NCI-H446 treated with DMSO at 0.1 percent for 48 hours (cell line): Measurements from ENCODE around the gene GBA2.

ENCODE experiments used
- DNase-seq: peaks from one replicate; lab custom pipeline; 2025; lab: John Stamatoyannopoulos, UW

GBA2 gene

DNA sequence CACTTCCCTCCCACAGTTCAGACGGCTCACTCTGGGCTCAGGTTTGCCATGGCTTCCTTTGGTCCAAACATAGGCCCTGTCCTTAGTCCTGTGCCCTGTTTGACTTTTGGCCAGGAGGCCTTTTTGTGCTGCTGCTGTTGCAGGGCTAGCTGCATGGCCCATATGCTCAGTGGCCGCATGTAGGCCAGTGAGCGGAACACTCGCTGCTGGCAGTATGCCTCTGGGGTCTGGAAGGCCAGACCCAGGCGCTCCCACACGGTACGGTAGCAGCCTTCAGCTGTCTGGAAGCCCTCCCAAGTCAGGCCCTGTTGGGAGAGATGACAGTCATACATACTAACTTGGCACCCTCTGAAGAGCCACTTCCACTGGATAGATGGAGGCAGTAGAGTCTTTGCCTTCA is 11.9 kb downstream of the GBA2 start:
- DNase-seq, result no peak

DNA sequence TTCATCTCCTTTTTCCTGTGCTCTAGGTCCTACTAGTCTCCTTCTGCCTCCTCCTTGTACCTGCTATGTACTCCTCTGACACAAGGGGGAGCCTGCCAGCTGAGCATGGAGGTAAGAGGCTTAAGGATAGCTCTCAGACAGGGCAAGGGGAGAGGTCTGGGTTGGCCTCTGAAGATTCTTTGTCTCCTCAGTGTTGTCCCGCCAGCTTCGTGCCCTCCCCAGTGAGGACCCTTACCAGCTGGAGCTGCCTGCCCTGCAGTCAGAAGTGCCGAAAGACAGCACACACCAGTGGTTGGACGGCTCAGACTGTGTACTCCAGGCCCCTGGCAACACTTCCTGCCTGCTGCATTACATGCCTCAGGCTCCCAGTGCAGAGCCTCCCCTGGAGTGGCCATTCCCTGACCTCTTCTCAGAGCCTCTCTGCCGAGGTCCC is 12.8 kb downstream of the GBA2 start:
- DNase-seq, result peak; percentile 6

DNA sequence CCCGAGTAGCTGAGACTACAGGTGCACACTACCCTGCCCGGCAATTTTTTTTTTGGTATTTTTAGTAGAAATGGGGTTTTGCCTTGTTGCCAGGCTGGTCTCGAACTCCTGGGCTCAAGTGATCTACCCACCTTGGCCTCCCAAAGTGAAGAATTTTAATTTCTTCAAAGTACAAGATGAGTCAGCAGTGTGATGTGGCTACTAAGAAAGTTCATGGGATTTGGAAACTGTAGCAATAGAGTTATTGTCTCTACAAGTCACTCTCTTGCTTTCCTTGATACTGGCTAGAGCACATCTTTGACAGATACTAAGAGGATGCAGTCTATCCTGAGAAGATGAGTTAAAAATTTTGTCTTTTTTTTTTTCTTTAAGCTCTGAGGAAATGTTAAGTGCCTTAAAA is 14.9 kb downstream of the GBA2 start:
- no peak for DNase-seq

DNA sequence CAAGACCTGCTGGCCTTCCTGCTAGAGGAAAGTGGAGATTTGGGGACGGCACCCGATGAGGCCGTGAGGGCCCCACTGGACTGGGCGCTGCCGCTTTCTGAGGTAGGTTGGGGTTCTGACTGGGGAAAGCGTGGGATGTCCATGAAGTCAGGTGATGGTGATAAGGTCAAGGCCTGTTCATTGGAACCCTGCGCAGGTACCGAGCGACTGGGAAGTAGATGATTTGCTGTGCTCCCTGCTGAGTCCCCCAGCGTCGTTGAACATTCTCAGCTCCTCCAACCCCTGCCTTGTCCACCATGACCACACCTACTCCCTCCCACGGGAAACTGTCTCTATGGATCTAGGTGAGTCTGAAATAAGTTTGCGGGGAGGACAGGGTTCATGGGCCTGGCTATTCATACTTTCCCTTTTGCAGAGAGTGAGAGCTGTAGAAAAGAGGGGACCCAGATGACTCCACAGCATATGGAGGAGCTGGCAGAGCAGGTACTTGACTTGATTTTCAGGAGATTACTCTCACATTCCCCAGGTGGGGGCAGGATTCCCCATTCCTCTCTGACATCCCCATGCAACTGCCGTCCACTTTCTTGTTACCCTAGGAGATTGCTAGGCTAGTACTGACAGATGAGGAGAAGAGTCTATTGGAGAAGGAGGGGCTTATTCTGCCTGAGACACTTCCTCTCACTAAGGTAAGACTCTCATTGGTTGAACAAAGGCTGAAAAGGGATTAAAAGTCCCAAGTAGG is 16.1 kb downstream of the GBA2 start:
- no peak for DNase-seq

DNA sequence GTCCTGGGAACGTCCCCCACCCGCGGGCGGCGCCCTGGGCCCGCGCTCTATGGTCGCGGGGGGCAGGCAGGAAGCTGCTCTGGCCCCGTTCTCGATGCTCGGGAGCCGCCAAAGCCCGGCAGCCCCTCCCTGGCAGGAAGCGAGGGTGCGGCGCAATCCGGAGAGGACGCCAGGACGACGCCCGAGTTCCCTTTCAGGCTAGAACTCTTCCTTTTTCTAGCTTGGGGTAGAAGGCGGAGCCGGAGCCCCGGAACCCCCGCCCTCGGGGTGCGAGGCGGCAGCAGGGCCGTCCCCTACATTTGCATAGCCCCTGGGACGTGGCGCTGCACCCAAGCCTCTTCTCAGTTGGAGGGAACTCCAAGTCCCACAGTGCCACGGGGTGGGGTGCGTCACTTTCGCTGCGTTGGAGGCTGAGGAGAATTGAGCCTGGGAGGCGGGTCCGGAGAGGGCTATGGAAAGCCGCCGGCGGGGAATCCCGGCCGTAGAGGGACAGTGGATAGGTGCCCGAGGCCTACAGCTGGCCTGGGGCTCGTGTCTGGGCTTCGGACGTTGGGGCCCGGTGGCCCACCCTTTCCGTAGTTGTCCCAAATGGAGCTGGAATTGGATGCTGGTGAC is 16.7 kb downstream of the GBA2 start, which contains the start of the genes CREB3 and TLN1:
Gene CREB3 (plus strand): TSS at position 482 of the 615 bp plus-strand sequence. CDS start 107 bp downstream, at position 589.
Gene TLN1 (minus strand): TSS at position 11 of the 615 bp plus-strand sequence. CDS start 6,501 bp downstream, outside the sequence.
- peak; percentile 98 for DNase-seq

DNA sequence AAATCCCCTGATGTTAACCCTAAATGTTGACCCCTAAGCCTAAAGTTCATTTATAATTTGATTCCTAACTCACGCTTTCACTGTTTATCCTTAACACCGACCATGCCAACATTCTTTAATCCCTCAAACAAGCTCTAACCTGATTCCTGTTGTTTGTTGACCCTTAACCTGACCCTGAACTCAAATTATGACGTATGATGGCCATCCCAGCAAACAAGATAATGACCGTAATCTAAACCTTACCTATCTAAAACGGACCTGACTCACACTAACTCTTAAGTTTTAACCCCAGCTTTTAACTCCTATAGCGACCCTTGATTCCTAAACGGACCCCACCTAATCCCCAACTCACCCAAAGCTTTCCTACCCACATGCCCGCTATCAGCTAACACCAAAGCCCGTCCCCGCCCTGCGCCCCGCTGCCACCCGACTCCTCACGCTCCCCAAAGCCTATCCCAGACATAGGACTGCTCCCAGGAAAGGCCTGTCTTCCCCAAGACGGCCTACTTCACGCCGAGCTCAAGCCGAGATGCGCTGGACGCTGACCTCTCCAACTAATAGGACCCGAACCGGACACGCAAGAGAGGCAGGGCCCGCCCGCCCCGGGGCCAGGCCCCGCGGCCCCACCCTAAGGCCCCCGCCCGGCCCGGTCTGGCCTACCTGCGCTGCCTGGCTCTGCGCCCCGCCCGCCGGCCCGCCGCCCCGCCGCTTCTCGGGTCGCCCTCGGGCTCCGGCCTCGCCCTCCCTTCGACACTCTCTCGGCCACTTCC is 17.4 kb downstream of the GBA2 start:
- no peak for DNase-seq

DNA sequence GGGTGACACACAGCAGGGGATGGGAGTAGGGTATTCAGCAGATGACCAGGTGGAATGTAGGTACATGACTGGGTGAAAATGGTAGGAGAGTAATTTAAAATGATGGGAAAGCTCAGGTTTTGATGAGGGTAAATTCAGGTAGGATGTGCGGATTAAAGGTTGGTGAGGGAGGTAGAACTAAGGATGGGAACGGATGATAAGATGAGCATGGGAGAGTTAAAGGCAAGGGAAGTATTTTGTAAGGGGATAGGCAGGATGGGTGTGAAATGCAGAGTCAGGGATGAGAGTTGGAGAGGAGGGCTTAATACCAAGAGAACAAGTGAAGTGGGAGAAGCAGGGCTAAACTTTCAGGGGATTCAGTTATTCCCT is 18.6 kb downstream of the GBA2 start:
- no peak for DNase-seq

DNA sequence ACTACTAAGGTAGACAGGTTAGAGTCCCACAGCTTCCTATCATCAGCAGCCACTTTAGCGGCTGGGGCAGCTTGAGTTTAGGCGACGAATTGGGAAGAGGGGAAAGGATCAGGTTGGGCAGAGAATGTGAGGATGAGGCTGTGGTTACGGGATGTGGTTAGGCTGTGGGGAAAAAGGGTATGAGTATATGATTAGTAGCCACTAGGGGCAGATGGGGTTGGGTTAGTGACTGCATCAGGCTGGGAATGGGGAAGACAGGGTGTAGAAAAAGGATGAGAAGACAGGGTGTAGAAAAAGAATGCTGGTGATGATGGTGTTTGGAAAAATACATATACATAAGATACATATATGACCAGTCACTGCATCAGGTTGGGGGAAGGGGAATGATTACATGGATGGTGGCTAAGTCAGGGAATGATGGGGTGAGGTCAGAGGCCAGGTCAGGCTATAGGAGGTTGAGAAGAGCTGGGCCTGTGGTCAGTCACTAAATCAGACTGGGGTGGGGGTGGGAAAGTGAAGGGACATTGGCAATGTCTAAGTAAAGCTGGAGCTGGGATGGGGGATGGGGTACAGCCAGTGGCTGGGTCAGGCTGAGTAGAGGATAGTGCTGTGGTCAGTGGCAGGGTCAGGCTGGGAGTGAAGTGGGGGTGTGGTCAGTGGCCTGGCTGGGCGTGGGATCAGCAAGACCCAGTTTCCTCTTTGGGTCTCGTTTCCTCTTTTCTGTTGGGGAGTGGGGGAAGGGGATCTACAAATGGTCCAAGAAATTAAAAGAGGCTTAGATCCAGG is 19.1 kb downstream of the GBA2 start:
- peak; percentile 7 for DNase-seq

DNA sequence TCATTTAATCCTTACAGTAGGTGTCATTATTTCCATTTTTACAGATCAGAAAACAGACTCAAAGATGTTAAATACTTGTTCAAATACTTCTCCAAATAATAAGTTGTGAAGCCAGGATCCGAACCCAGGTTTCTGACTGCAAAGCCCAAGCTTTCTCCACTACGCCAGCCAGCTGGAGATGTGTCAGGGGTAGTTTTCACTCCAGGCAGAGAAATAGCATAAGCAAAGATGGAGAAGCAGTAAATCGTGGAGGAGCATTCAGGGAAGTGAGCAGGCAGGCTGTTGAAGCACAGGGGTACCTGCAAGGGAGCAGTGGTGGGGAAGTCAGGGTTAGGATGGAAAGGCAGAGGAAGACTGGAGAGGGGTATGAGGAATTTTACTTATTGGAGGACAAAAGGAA is 19.9 kb downstream of the GBA2 start:
- DNase-seq, result no peak

DNA sequence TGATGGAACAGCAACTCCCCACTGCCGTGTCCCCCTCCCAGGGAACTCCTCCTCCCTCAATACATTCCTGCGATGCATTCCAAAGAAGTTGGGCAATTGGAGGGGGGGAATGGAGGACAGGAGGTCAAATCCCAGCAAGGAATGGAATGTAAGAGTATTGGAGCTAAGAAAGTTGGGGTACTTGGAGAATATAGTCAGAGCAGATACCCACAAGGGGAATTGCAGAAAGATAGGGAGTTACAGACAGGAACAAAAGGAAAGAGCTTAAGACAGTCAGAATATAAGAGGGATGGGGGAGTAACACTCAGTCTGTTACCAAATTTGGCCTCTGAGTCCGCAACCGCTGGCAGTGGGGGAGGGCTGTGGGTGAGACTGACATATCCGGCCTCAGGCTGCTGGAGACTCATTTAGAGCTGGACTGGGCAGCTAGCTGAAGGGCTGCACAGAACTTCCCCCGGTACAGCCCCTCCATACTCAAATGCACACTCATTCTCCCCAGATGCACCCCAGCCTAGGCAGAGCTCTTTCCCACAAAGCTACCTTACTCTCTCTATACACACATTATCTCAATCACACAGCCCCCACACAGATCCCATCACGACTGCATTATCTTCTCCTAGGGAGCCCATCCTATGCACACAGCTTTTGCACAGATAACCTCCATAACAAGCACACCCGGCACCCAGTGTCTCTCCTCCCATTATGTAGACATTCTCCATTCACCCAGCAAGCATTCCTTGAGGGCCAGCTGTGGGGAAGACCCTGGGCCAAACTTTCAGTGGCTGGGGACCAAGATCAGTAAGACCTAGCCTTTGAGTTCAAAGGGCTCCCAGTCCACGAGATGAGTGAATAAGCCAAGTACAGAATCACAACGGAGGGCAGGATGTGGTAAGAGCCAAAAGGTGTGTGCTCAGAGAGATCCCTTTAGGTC is 20.7 kb downstream of the GBA2 start:
- no peak for DNase-seq

DNA sequence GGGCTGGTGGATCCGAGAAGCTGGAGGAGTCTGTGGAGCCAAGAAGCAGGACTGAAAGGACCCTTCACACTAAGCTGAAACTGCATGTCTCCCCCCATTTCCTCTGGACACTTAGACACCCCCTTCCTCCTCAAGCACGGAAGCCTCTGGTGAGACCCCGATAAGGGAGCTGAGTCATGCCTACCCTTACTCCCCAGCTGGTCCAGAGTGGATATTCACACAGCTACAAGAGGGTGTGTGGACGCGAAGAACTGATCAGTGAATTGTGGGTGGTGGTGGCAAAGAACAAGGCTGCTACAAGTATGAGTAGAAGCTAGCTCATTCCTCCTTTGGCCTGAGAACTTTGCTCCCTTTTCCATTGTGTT is 21.4 kb downstream of the GBA2 start:
- no peak for DNase-seq

DNA sequence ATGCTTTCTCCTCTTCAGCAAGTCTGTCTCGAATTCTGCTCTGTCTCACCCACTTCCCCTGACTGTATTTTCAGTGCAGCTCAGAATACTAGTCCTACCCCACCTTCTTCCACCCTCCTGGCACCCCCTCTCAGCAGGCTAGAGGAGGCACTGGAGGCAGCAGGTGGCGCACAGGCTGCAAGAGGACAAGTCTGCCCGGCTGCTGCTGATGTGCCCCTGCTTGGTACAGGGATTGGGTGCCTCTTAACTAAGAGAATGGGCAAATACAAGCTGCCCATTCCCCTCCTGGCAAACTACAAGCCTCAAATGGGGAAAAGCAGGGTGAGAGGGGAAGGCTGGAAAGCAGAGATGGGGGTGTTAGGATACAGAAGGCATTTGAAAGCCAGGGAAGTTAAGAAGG is 22.1 kb downstream of the GBA2 start:
- DNase-seq, result no peak

DNA sequence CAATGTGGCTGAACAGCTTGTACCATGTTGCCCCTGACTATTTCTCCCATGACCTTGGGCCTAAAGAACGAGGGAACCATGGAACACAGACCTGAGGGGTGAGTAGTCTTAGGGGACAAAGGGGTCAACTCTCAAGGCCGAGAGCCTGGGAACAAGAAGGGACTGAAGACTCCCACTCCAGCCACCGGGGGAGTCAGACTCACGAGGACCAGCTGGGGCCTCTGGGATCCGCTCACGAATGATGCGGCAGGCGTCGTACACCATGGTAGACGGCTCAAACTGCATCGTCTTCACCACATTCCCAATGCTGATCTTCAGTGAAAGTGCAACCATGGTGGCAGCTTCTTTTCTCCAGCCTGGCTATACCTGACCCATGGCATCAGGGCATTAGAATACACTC is 23.7 kb downstream of the GBA2 start:
- no peak for DNase-seq

DNA sequence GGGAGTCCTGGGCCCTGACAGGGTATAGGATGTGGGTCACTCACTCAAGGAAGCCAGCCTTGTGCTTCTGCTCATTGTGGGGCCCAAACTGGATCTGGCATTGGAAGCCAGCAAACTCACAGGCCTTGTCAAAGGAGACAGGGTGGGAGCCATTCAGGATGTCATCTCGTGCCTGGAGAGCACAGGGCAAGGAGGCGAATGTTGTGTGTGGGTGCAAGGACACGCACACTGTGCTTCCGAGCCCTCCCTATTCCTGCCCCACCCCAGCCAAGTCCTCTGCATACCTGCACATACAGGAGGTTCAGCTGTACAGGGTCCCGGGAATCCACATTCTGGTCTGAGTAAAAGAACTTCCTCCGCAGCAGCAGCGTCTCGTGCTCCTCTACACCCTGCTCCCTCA is 25.1 kb downstream of the GBA2 start:
- DNase-seq, result no peak

DNA sequence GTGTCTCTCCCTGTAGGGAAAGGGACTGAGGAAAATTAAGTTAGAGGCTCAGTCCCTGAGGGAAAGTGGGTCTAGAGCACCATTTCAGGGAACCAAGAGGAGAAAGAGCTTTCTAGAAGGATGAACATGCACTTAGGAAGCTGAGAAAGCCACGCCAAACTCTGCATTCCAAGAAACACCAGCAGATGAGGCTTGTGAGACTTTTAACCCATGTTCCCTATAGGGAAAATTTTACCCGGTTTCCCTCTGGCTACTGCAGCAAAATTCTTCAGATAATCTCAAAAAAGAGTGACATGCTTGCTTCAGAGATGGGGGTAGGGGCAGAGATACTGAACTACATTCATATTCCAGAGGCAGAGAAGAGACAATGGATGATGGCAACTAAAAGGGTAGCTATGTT is 25.6 kb downstream of the GBA2 start:
- no peak for DNase-seq

DNA sequence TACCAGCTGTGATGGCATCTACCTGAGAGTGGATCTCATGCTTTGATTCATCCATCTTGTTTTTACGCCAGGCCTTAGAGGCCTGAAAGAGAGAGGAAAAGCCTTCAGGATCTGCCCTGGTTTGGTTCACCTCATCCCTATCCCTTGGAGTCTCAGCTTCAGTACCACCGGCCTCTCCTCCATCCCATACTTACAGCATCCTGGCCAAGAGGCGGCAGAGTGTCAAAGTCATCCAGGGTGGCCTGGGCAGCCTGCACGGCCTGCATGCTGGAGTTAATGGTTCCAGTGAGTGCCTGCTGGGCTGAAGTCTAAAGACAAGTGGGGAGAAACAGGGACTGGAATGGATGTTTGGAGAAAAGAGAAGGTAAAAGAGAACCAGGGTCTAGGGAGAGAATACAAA is 29.5 kb downstream of the GBA2 start:
- DNase-seq, result no peak

DNA sequence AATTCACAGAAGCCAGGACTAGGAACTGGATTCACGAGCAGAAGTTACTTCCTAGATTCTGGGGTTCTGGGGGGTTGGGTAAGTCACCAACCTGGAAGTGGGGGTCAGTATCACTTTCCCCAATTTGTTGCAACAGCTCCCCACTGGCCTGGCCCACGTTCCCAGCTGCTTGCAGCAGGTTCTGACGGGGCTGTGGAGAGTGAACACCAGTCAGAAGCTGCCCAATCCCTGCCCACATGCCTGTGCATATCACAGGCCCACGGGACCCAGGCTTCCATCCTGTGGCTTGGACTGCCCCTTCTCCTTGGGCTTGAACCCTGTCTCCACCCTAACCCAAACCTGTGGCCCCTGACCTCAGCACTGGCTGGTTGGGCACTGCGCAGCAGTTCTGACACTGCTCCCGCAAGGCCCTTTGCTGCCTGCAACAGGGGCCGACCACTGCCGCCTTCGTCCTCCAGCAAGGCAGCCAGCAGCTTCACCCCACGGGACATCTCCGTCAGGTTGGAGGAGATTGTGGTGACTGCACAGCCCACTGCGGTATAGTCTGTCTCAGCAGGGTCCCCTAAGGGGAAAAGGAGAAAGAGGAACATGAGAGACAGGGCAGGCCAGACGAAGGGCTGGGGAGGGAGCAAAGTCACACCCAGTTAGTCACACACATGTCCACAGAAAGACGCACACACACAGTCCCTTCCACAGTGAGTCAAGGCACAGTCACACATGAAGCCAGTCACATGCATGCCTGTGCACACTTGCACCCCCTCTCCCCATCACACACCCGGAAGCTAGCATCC is 30.1 kb downstream of the GBA2 start:
- DNase-seq, result no peak

DNA sequence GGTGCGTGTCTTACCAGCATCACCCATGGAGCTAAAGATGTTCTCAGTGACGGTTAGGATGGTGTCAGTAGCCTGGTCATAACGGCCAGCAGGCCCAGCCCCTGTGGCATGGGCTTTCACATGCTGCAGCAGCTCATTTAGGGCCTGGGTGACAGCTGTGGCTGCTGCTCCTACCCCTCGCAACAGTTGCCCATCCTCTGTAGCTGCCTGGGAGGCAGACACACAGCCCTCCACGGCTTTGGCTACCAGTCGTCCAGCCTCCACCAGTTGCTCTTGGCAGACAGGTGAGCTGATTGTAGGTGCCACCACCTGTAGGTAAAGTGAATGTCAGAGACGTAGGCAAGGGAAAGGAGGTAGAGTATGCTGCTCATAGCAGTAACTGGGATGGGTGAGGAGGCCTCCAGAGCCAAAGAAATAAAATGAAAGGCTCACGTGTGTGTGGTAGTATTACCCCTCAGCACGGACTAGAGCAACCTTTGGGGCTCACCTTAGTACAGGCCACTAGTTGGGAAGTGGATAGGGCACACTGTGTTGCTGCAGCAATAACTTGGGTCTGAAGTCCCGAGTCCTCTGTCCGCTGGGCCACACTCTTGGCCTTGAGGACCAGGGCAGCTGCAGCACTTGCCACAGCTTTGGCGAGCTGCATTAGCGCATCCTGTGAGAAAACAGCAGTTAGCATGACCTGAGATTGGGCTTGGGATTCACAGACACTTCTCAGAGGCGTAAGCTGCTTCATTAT is 31.7 kb downstream of the GBA2 start:
- no peak for DNase-seq

DNA sequence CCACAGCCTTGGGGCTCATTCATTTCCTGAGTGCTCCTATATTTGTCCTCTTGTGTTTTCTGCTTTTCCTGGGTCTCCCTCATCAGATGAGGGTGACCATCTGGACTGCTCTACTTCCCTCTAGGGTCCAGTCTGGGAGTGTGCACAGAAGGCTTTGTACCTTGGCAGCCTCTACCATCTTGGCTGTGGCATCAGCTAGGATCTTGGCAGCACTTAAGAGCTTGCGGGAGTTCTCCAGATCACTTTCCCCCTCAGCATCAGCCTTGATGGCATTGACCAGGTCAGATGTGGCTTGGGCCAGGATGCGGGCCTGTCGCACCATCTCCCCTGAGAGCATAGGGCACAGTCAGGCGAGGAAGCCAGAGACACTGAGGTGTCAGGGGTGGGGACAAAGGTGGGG is 32.8 kb downstream of the GBA2 start:
- no peak for DNase-seq
